HEK293T (cell line): ENCODE data around the gene ZGPAT.

ENCODE experiments used
- ARNT ChIP-seq: fragments of 450-650 bp; IDR thresholded peaks from 2 replicates; pipeline ENCODE4 v1.6.1; 2017; ENCODE audit warnings: mild to moderate bottlenecking
- CTBP1 ChIP-seq: fragments of 450-650 bp; IDR thresholded peaks from 2 replicates; pipeline ENCODE4 v1.6.1; 2016; ENCODE audit warnings: borderline replicate concordance
- ELF4 ChIP-seq: fragments of 450-650 bp; IDR thresholded peaks from 2 replicates; pipeline ENCODE4 v1.6.1; 2017; ENCODE audit warnings: antibody characterized with exemption
- FOXA1 ChIP-seq: fragments of 450-650 bp; IDR thresholded peaks from 2 replicates; pipeline ENCODE4 v1.6.1; 2016; ENCODE audit warnings: mild to moderate bottlenecking
- FOXK2 ChIP-seq: fragments of 450-650 bp; IDR thresholded peaks from 2 replicates; pipeline ENCODE4 v1.6.1; 2016; ENCODE audit warnings: mild to moderate bottlenecking
- FOXM1 ChIP-seq: fragments of 450-650 bp; IDR thresholded peaks from 2 replicates; pipeline ENCODE4 v1.6.1; 2017; ENCODE audit warnings: mild to moderate bottlenecking, borderline replicate concordance
- HDGF ChIP-seq: fragments of 450-650 bp; IDR thresholded peaks from 2 replicates; pipeline ENCODE4 v1.6.1; 2017; ENCODE audit warnings: antibody characterized with exemption, borderline replicate concordance
- SP1 ChIP-seq: fragments of 450-650 bp; IDR thresholded peaks from 2 replicates; pipeline ENCODE4 v1.6.1; 2017
- TARDBP ChIP-seq: fragments of 450-650 bp; IDR thresholded peaks from 2 replicates; pipeline ENCODE4 v1.6.1; 2016
- ZNF384 ChIP-seq: fragments of 450-650 bp; IDR thresholded peaks from 2 replicates; pipeline ENCODE4 v1.6.1; 2016

GRCh38 chr20:63660622-63661021, 47.2 kb upstream of the ZGPAT start:
- no peak for TF ChIP-seq TARDBP
- TF ChIP-seq ELF4, result no peak
- no peak for TF ChIP-seq FOXM1
- no peak for TF ChIP-seq HDGF
- no peak for TF ChIP-seq FOXK2
- no peak for TF ChIP-seq SP1
- no peak for TF ChIP-seq ARNT
- TF ChIP-seq FOXA1, result no peak
- TF ChIP-seq ZNF384, result no peak
- TF ChIP-seq CTBP1, result no peak
